Measurements from ENCODE around the gene PCDHGA10.
"Not testable (repeated sequence)": the region's sequence is repeated elsewhere in the genome, so short reads cannot be mapped to it uniquely, and the experiment has no call there.

DNA sequence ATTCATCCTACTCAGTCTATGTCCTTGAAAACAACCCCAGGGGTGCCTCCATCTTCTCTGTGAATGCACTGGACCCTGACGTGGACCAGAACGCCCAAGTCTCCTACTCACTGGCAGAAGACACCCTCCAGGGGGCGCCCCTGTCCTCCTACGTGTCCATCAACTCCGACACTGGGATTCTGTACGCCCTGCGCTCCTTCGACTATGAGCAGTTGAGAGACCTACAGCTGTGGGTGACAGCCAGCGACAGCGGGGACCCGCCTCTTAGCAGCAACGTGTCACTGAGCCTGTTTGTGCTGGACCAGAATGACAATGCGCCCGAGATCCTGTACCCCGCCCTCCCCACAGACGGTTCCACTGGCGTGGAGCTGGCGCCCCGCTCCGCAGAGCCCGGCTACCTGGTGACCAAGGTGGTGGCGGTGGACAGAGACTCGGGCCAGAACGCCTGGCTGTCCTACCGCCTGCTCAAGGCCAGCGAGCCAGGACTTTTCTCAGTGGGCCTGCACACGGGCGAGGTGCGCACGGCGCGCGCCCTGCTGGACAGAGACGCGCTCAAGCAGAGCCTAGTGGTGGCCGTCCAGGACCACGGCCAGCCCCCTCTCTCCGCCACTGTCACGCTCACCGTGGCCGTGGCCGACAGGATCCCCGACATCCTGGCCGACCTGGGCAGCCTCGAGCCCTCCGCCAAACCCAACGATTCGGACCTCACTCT lies 37.2 kb upstream of the PCDHGA10 start:
- TF ChIP-seq, protein P1, sequence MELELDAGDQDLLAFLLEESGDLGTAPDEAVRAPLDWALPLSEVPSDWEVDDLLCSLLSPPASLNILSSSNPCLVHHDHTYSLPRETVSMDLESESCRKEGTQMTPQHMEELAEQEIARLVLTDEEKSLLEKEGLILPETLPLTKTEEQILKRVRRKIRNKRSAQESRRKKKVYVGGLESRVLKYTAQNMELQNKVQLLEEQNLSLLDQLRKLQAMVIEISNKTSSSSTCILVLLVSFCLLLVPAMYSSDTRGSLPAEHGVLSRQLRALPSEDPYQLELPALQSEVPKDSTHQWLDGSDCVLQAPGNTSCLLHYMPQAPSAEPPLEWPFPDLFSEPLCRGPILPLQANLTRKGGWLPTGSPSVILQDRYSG (tag; conservative IDR thresholded peaks at IDR 0.05; ENCODE audit: low read depth) = not testable (repeated sequence)
- TF ChIP-seq, protein P2, sequence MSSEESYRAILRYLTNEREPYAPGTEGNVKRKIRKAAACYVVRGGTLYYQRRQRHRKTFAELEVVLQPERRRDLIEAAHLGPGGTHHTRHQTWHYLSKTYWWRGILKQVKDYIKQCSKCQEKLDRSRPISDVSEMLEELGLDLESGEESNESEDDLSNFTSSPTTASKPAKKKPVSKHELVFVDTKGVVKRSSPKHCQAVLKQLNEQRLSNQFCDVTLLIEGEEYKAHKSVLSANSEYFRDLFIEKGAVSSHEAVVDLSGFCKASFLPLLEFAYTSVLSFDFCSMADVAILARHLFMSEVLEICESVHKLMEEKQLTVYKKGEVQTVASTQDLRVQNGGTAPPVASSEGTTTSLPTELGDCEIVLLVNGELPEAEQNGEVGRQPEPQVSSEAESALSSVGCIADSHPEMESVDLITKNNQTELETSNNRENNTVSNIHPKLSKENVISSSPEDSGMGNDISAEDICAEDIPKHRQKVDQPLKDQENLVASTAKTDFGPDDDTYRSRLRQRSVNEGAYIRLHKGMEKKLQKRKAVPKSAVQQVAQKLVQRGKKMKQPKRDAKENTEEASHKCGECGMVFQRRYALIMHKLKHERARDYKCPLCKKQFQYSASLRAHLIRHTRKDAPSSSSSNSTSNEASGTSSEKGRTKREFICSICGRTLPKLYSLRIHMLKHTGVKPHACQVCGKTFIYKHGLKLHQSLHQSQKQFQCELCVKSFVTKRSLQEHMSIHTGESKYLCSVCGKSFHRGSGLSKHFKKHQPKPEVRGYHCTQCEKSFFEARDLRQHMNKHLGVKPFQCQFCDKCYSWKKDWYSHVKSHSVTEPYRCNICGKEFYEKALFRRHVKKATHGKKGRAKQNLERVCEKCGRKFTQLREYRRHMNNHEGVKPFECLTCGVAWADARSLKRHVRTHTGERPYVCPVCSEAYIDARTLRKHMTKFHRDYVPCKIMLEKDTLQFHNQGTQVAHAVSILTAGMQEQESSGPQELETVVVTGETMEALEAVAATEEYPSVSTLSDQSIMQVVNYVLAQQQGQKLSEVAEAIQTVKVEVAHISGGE (CRISPR knock-in tag; IDR thresholded peaks at IDR 0.05) = not testable (repeated sequence)
- not testable (repeated sequence) for TF ChIP-seq HDAC8 (tag; IDR thresholded peaks at IDR 0.05); ZNF668 (CRISPR knock-in tag; IDR thresholded peaks at IDR 0.05); GMEB1 (CRISPR knock-in tag; IDR thresholded peaks at IDR 0.05); GABPB1 (CRISPR knock-in tag; IDR thresholded peaks at IDR 0.05); SAFB (IDR thresholded peaks at IDR 0.05; ENCODE audit: borderline replicate concordance, low read depth, low read length); ZNF316 (IDR thresholded peaks at IDR 0.05); IRF2 (CRISPR knock-in tag; IDR thresholded peaks at IDR 0.05); ZNF175 (CRISPR knock-in tag; IDR thresholded peaks at IDR 0.05; ENCODE audit: low read depth); SRSF9 (IDR thresholded peaks at IDR 0.05; ENCODE audit: borderline replicate concordance, low read depth, low read length); RCOR1 (IDR thresholded peaks at IDR 0.05; ENCODE audit: borderline replicate concordance in 1 of 2, low read depth in 2 of 2, low read length in 2 of 2)
- TF ChIP-seq, protein P3, sequence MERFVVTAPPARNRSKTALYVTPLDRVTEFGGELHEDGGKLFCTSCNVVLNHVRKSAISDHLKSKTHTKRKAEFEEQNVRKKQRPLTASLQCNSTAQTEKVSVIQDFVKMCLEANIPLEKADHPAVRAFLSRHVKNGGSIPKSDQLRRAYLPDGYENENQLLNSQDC (CRISPR knock-in tag; IDR thresholded peaks at IDR 0.05) = not testable (repeated sequence)
- TF ChIP-seq, protein P4, sequence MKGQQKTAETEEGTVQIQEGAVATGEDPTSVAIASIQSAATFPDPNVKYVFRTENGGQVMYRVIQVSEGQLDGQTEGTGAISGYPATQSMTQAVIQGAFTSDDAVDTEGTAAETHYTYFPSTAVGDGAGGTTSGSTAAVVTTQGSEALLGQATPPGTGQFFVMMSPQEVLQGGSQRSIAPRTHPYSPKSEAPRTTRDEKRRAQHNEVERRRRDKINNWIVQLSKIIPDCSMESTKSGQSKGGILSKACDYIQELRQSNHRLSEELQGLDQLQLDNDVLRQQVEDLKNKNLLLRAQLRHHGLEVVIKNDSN (CRISPR knock-in tag; IDR thresholded peaks at IDR 0.05) = not testable (repeated sequence)
